Effector memory CD4-positive, alpha-beta T cell (primary cell): ENCODE measurements around the gene ADAMTS17.

Source experiments
- DNase-seq, 3 donors: peaks; one replicate each; pipeline ENCODE4 v3.0.0-alpha.2; 2020
- H3K27ac ChIP-seq: 2 replicates; pipeline ENCODE4 v1.7.0; 2013; ENCODE audit warnings: mild to moderate bottlenecking, low read length, moderate library complexity; ENCODE audit not compliant: insufficient read depth, poor library complexity, severe bottlenecking
- H3K27me3 ChIP-seq: replicated peaks from 2 replicates; pipeline ENCODE4 v1.7.0; 2013; ENCODE audit warnings: mild to moderate bottlenecking, low read length; ENCODE audit not compliant: insufficient read depth, control insufficient read depth, poor library complexity, severe bottlenecking
- H3K36me3 ChIP-seq: 2 replicates; pipeline ENCODE4 v1.7.0; 2013; ENCODE audit warnings: mild to moderate bottlenecking, low read length, moderate library complexity; ENCODE audit not compliant: control insufficient read depth, insufficient read depth
- H3K4me1 ChIP-seq: 2 replicates; pipeline ENCODE4 v1.7.0; 2013; ENCODE audit warnings: low read length, mild to moderate bottlenecking; ENCODE audit not compliant: control insufficient read depth, insufficient read depth, poor library complexity, severe bottlenecking
- H3K4me3 ChIP-seq: 2 replicates; pipeline ENCODE4 v1.7.0; 2013; ENCODE audit warnings: low read length, low read depth, mild to moderate bottlenecking; ENCODE audit not compliant: insufficient read depth, poor library complexity, severe bottlenecking
- H3K9me3 ChIP-seq: 2 replicates; pipeline ENCODE4 v1.7.0; 2013; ENCODE audit warnings: mild to moderate bottlenecking, low read length, moderate library complexity; ENCODE audit not compliant: control insufficient read depth

The ADAMTS17 gene

GRCh38 chr15:100166313-100166712 is 175.5 kb downstream of the ADAMTS17 start:
- H3K27me3 ChIP-seq, result no peaks in the 10 kb centered on the region
- no peaks in the 10 kb centered on the region for H3K36me3 ChIP-seq
- H3K4me3 ChIP-seq, result no peak overlapping the region
- DNase-seq, result no peak
- H3K9me3 ChIP-seq, result peaks cover under 1% of the 10 kb centered on the region
- no peak overlapping the region for H3K27ac ChIP-seq
- H3K4me1 ChIP-seq, result no peaks in the 10 kb centered on the region

- Histone ChIP-seq H3K9me3 (no peaks in the 10 kb centered on the region), H3K27ac (no peak overlapping the region), H3K36me3 (no peaks in the 10 kb centered on the region), H3K4me1 (no peaks in the 10 kb centered on the region), H3K4me3 (no peak overlapping the region), H3K27me3 (no peaks in the 10 kb centered on the region)
- DNase-seq, result no peak
Measured at GRCh38 chr15:100163961-100164360, 177.8 kb downstream of the ADAMTS17 start.

- no peaks in the 10 kb centered on the region for H3K9me3 ChIP-seq
- DNase-seq, result no peak
- H3K36me3 ChIP-seq, result no peaks in the 10 kb centered on the region
- H3K27ac ChIP-seq, result no peak overlapping the region
- H3K27me3 ChIP-seq, result no peaks in the 10 kb centered on the region
- no peaks in the 10 kb centered on the region for H3K4me1 ChIP-seq
- no peak overlapping the region for H3K4me3 ChIP-seq
Measured at GRCh38 chr15:100160953-100161352, 180.8 kb downstream of the ADAMTS17 start.

GRCh38 chr15:100159436-100159835 is 182.3 kb downstream of the ADAMTS17 start:
- H3K4me1 ChIP-seq, result no peaks in the 10 kb centered on the region

GRCh38 chr15:100158356-100158755 is 183.4 kb downstream of the ADAMTS17 start:
- no peak for DNase-seq
- Histone ChIP-seq H3K4me1 (no peaks in the 10 kb centered on the region), H3K36me3 (no peaks in the 10 kb centered on the region), H3K9me3 (no peaks in the 10 kb centered on the region), H3K27me3 (no peaks in the 10 kb centered on the region), H3K27ac (no peak overlapping the region), H3K4me3 (no peak overlapping the region)

More at GRCh38 chr15:100159436-100159835, 182.3 kb downstream of the ADAMTS17 start:
- Histone ChIP-seq H3K27ac (no peak overlapping the region), H3K9me3 (no peaks in the 10 kb centered on the region), H3K27me3 (no peaks in the 10 kb centered on the region), H3K36me3 (no peaks in the 10 kb centered on the region), H3K4me3 (no peak overlapping the region)
- no peak for DNase-seq

GRCh38 chr15:100156201-100156600 is 185.6 kb downstream of the ADAMTS17 start:
- H3K4me1 ChIP-seq, result no peaks in the 10 kb centered on the region
- no peak for DNase-seq
- no peak overlapping the region for H3K27ac ChIP-seq
- H3K27me3 ChIP-seq, result no peaks in the 10 kb centered on the region
- no peak overlapping the region for H3K4me3 ChIP-seq
- H3K36me3 ChIP-seq, result no peaks in the 10 kb centered on the region
- H3K9me3 ChIP-seq, result no peaks in the 10 kb centered on the region

- DNase-seq, result no peak
Measured at GRCh38 chr15:100154338-100154737, 187.4 kb downstream of the ADAMTS17 start.

GRCh38 chr15:100152463-100152862 is 189.3 kb downstream of the ADAMTS17 start:
- H3K4me3 ChIP-seq, result no peak overlapping the region
- no peak for DNase-seq
- no peaks in the 10 kb centered on the region for H3K27me3 ChIP-seq
- no peak overlapping the region for H3K27ac ChIP-seq
- H3K9me3 ChIP-seq, result peaks cover 16% of the 10 kb centered on the region
- H3K36me3 ChIP-seq, result peaks cover 8% of the 10 kb centered on the region
- H3K4me1 ChIP-seq, result no peaks in the 10 kb centered on the region

More at GRCh38 chr15:100154338-100154737, 187.4 kb downstream of the ADAMTS17 start:
- Histone ChIP-seq H3K36me3 (no peaks in the 10 kb centered on the region), H3K9me3 (peaks cover 3% of the 10 kb centered on the region), H3K27me3 (no peaks in the 10 kb centered on the region), H3K4me1 (no peaks in the 10 kb centered on the region), H3K27ac (no peak overlapping the region), H3K4me3 (no peak overlapping the region)

- DNase-seq, result no peak
- H3K4me3 ChIP-seq, result no peak overlapping the region
- peaks cover 17% of the 10 kb centered on the region for H3K9me3 ChIP-seq
- no peak overlapping the region for H3K27ac ChIP-seq
- H3K27me3 ChIP-seq, result no peaks in the 10 kb centered on the region
- no peaks in the 10 kb centered on the region for H3K4me1 ChIP-seq
- H3K36me3 ChIP-seq, result peaks cover 8% of the 10 kb centered on the region
Measured at GRCh38 chr15:100150906-100151305, 190.9 kb downstream of the ADAMTS17 start.

- H3K27me3 ChIP-seq, result no peaks in the 10 kb centered on the region
- no peak overlapping the region for H3K4me3 ChIP-seq
- no peaks in the 10 kb centered on the region for H3K4me1 ChIP-seq
- no peak overlapping the region for H3K27ac ChIP-seq
- peaks cover 8% of the 10 kb centered on the region for H3K36me3 ChIP-seq
- DNase-seq, result no peak
- H3K9me3 ChIP-seq, result peaks cover 17% of the 10 kb centered on the region
Measured at GRCh38 chr15:100147828-100148227, 193.9 kb downstream of the ADAMTS17 start.

GRCh38 chr15:100143378-100143777 is 198.4 kb downstream of the ADAMTS17 start:
- Histone ChIP-seq H3K9me3 (peaks cover 7% of the 10 kb centered on the region), H3K4me3 (no peak overlapping the region), H3K4me1 (no peaks in the 10 kb centered on the region), H3K36me3 (no peaks in the 10 kb centered on the region), H3K27ac (no peak overlapping the region), H3K27me3 (no peaks in the 10 kb centered on the region)
- no peak for DNase-seq
